ENCODE measurements around the gene SYNPR.

GRCh38 chr3:63264716-63265115 lies 13.4 kb upstream of the SYNPR start:
- TF ChIP-seq CTCF (IDR thresholded peaks at IDR 0.05), result no peak
- no peak for TF ChIP-seq POLR2A (IDR thresholded peaks at IDR 0.05)
